K562 (cell line): Measurements from ENCODE around the gene UBR4. TPM values are rescaled to one million over a fixed set of nuclear protein-coding genes. Genes with fewer than 3 reads are reported as not detected.

Experiments used
- ARID1B ChIP-seq: fragments of 450-650 bp; IDR thresholded peaks from 2 replicates; pipeline ENCODE4 v1.6.1; 2016; ENCODE audit warnings: antibody characterized with exemption, mild to moderate bottlenecking, inconsistent platforms
- ATF3 ChIP-seq, 2 experiments: fragments of 450-650 bp in 1 of 2; sonication (generic) in 1 of 2; formaldehyde crosslinking in 1 of 2; IDR thresholded peaks in 1 of 2; conservative IDR thresholded peaks in 1 of 2; 2 replicates each; pipeline versions ENCODE4 v1.6.1 to v1.8.1; 2016 to 2023; ENCODE audit warnings: mild to moderate bottlenecking in 2 of 2, moderate library complexity in 2 of 2, inconsistent platforms in 1 of 2, missing genetic modification reagents in 1 of 2
- CHD2 ChIP-seq: IDR thresholded peaks from 2 replicates; pipeline ENCODE4 v1.6.1; 2011; ENCODE audit warnings: low read depth, low read length
- EP300 ChIP-seq: IDR thresholded peaks from 2 replicates; pipeline ENCODE4 v1.6.1; 2012; ENCODE audit warnings: low read length, improper control_type of control experiment
- GATA2 ChIP-seq: sonication (generic); formaldehyde crosslinking; IDR thresholded peaks from 2 replicates; pipeline ENCODE4 v1.4.0; 2020; ENCODE audit warnings: mild to moderate bottlenecking, missing genetic modification reagents
- HMG20A ChIP-seq: fragments of 450-650 bp; formaldehyde crosslinking; conservative IDR thresholded peaks from 2 replicates; pipeline ENCODE4 v1.4.0; 2020; ENCODE audit warnings: mild to moderate bottlenecking, mixed read lengths
- JUND ChIP-seq, 2 experiments: IDR thresholded peaks; 2 replicates in 1 of 2; 3 replicates in 1 of 2; pipeline ENCODE4 v1.6.1; 2011; ENCODE audit warnings: borderline replicate concordance in 2 of 2, low read depth in 2 of 2, low read length in 2 of 2, improper control_type of control experiment in 1 of 2, missing biosample characterization in 1 of 2, missing genetic modification characterization in 1 of 2, missing genetic modification reagents in 1 of 2
- RBM17 ChIP-seq: fragments of 200-400 bp; formaldehyde crosslinking; IDR thresholded peaks from 2 replicates; pipeline ENCODE4 v1.6.1; 2017; ENCODE audit warnings: low read depth, mild to moderate bottlenecking, low read length, borderline replicate concordance
- SAP30 ChIP-seq: fragments of 200-600 bp; sonication (generic); IDR thresholded peaks from 2 replicates; pipeline ENCODE4 v1.6.1; 2012; ENCODE audit warnings: borderline replicate concordance, low read depth, mild to moderate bottlenecking, moderate library complexity, low read length, control low read depth, inconsistent platforms; ENCODE audit not compliant: insufficient read depth, poor library complexity, severe bottlenecking
- SMARCA4 ChIP-seq: fragments of 450-650 bp; IDR thresholded peaks from 2 replicates; pipeline ENCODE4 v1.6.1; 2016
- SNIP1 ChIP-seq: fragments of 450-650 bp; IDR thresholded peaks from 2 replicates; pipeline ENCODE4 v1.7.1; 2017; ENCODE audit warnings: low read depth, mild to moderate bottlenecking
- TFE3 ChIP-seq: fragments of 450-650 bp; formaldehyde crosslinking; IDR thresholded peaks from 2 replicates; pipeline ENCODE4 v1.4.0; 2020; ENCODE audit warnings: mild to moderate bottlenecking, mixed read lengths
- ZBTB12 ChIP-seq: fragments of 250-450 bp; sonication (Bioruptor Pico); IDR thresholded peaks from 2 replicates; pipeline ENCODE4 v1.4.0; 2020
- ZBTB34 ChIP-seq: fragments of 250-450 bp; sonication (Bioruptor Pico); IDR thresholded peaks from 2 replicates; pipeline ENCODE4 v1.8.0; 2021; ENCODE audit warnings: mild to moderate bottlenecking, moderate library complexity
- ZNF121 ChIP-seq: sonication (generic); formaldehyde crosslinking; conservative IDR thresholded peaks from 2 replicates; pipeline ENCODE4 v1.8.0; 2022; ENCODE audit warnings: missing genetic modification reagents
- ZNF174 ChIP-seq: fragments of 250-450 bp; sonication (Bioruptor Pico); IDR thresholded peaks from 2 replicates; pipeline ENCODE4 v1.4.0; 2020; ENCODE audit warnings: mild to moderate bottlenecking
- ZNF24 ChIP-seq: fragments of 450-650 bp; IDR thresholded peaks from 2 replicates; pipeline ENCODE4 v1.6.1; 2016
- polyA plus RNA-seq, 8 experiments: library from polyadenylated mRNA; depleted of rRNA in 4 of 8; stranded (reverse) in 5 of 8; unstranded in 3 of 8; fragments of >200 nt; fragmentation: Nextera tagmentation in 2 of 8; fragmentation: Illumina TruSeq in 1 of 8; extraction: Ambion mirVana in 2 of 8; extraction: Trizol in 1 of 8; gene quantifications; 2 replicates each; pipeline versions ENCODE4 v1.2.1 to v1.2.3, GENCODE V29; 2011 to 2014; ENCODE audit warnings: inconsistent platforms in 1 of 8, missing spikeins in 1 of 8
- total RNA-seq, 7 experiments: library from RNA; depleted of rRNA in 6 of 7; stranded (reverse); fragments of >200 nt in 6 of 7; fragmentation: Illumina TruSeq in 2 of 7; extraction: Trizol in 2 of 7; gene quantifications; 2 replicates each; pipeline versions ENCODE4 v1.2.1 to v1.2.3, GENCODE V29; 2011 to 2021; ENCODE audit warnings: low replicate concordance in 1 of 7

Gene UBR4
- total and polyA plus RNA-seq, 9 of the 15 experiments (the other 6 are each of a cell fraction or from before 2014, with no cell fraction given), result 55.4 to 277 (median 123) TPM

- TF ChIP-seq TFE3 (CRISPR knock-in tag) (no peak), CHD2 (no peak), HMG20A (no peak), ZNF121 (no peak), SMARCA4 (peak; percentile 59; the same call in 1 of the 2 replicates), ATF3 (IDR thresholded peaks at IDR 0.05) (peak; percentile 83), ATF3 (CRISPR knock-in tag; conservative IDR thresholded peaks at IDR 0.05) (no peak), ZBTB34 (no peak), ARID1B (peak; percentile 81), SAP30 (no peak), SNIP1 (no peak), GATA2 (CRISPR knock-in tag) (peak; percentile 40; the same call in 1 of the 2 replicates), EP300 (peak; percentile 25; the same call in 1 of the 2 replicates), ZNF174 (CRISPR knock-in tag) (no peak), RBM17 (no peak), ZNF24 (no peak), ZBTB12 (CRISPR knock-in tag) (no peak), JUND (IDR thresholded peaks at IDR 0.05; ENCODE audit: borderline replicate concordance, low read depth, low read length) (peak; percentile 79), JUND (tag; IDR thresholded peaks at IDR 0.05; ENCODE audit: borderline replicate concordance, low read depth, low read length) (peak; percentile 78; the same call in 2 of the 3 replicates)
Measured at GRCh38 chr1:19169642-19170041, 40.4 kb downstream of the UBR4 start (continued).
